ENCODE data around the gene PRR16.

- TF ChIP-seq EZH2 (IDR thresholded peaks at IDR 0.05; ENCODE audit: insufficient read depth, poor library complexity, severe bottlenecking) (no peak), EZH2phosphoT487 (IDR thresholded peaks at IDR 0.05; ENCODE audit: insufficient read depth, low read depth) (no peak)
These were observed 45.0 kb downstream of the PRR16 start for GRCh38 chr5:120509053-120509452.
